ENCODE results near the gene TBKBP1.
A peak's percentile ranks its signal among the peaks of the same experiment; 100 is the strongest.
"Not testable (repeated sequence)": the region's sequence is repeated elsewhere in the genome, so short reads cannot be mapped to it uniquely, and the experiment has no call there.

Gene TBKBP1

GRCh38 chr17:47664624-47664941, 29.4 kb upstream of the TBKBP1 start:
- H3K4me3 Mint-ChIP-seq = no peak overlapping the region
- ATAC-seq (replicated peaks) (no peak), DNase-seq (no peak)
- peaks cover 92% of the 10 kb centered on the region for H3K36me3 Mint-ChIP-seq (ENCODE audit: insufficient read depth)
- no peaks in the 10 kb centered on the region for H3K27me3 Mint-ChIP-seq
- peak overlapping the region; percentile 3 to 73 for H3K27ac Mint-ChIP-seq
- no peaks in the 10 kb centered on the region for H3K9me3 Mint-ChIP-seq
- peaks cover 11 to 12% of the 10 kb centered on the region in 2 donors for H3K4me1 Mint-ChIP-seq (ENCODE audit: low read depth in 2 of 2)

- H3K4me1 Mint-ChIP-seq (ENCODE audit: low read depth in 2 of 2) = peaks cover 11 to 15% of the 10 kb centered on the region in 2 donors
- DNase-seq (no peak), ATAC-seq (replicated peaks) (no peak)
- H3K27me3 Mint-ChIP-seq = no peaks in the 10 kb centered on the region
- peaks cover 97% of the 10 kb centered on the region for H3K36me3 Mint-ChIP-seq (ENCODE audit: insufficient read depth)
- no peaks in the 10 kb centered on the region for H3K9me3 Mint-ChIP-seq
- H3K4me3 Mint-ChIP-seq = no peak overlapping the region
- H3K27ac Mint-ChIP-seq = no peak overlapping the region
Observed at GRCh38 chr17:47665655-47666054, 28.3 kb upstream of the TBKBP1 start.

DNA sequence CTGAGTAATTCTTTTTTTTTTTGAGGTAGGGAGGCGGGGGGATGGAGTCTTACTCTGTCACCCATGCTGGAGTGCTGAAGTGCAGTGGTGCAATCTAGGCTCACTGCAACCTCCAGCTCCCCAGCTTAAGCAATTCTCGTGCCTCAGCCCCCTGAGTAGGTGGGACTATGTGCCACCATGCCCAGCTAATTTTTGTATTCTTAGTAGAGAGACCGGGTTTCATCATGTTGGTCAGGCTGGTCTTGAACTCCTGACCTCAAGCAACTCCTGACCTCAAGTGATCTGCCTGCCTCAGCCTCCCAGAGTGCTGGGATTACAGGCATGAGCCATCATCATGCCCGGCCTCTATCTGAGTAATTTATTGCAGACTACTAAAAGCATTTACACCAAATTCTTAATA, 24.9 kb upstream of the TBKBP1 start:
- H3K27me3 Mint-ChIP-seq = no peaks in the 10 kb centered on the region
- H3K36me3 Mint-ChIP-seq (ENCODE audit: insufficient read depth) = peaks cover 97% of the 10 kb centered on the region
- H3K4me3 Mint-ChIP-seq = no peak overlapping the region

DNA sequence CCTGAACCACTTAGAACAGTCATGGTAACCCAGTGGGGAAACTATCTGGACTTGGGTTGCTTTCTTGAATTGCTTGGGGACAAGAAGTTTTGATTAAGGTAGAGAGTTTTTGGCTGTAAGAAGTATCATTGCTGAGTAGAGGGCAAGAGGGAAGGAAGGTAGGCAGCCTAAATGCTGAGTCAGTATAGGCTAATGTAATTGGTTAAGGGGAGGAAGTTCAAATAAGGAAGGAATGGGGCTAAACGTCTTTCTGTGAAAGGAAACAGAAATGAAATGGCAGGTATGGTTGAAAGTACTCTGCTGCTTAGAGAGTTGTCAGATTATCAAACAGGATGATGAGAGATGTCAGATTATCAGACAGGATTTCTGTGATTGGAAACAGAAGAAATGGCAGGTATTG, 23.9 kb upstream of the TBKBP1 start:
- H3K4me3 Mint-ChIP-seq = no peak overlapping the region
- DNase-seq (no peak), ATAC-seq (replicated peaks) (peak; percentile 53)
- H3K4me1 Mint-ChIP-seq (ENCODE audit: low read depth in 2 of 2) = peaks cover 5 to 8% of the 10 kb centered on the region in 2 donors
- no peaks in the 10 kb centered on the region for H3K9me3 Mint-ChIP-seq
- H3K36me3 Mint-ChIP-seq (ENCODE audit: insufficient read depth) = peaks cover 97% of the 10 kb centered on the region
- H3K27ac Mint-ChIP-seq = peak overlapping the region in 1 of 2 donors; percentile 59
- no peaks in the 10 kb centered on the region for H3K27me3 Mint-ChIP-seq

More for the DNA sequence above, 24.9 kb upstream of the TBKBP1 start:
- Mint-ChIP-seq H3K27ac (no peak overlapping the region), H3K9me3 (no peaks in the 10 kb centered on the region), H3K4me1 (ENCODE audit: low read depth in 2 of 2) (peaks cover 9 to 12% of the 10 kb centered on the region in 2 donors)
- DNase-seq (no peak), ATAC-seq (replicated peaks) (no peak)

- H3K36me3 Mint-ChIP-seq (ENCODE audit: insufficient read depth) = peaks cover 99% of the 10 kb centered on the region
- no peaks in the 10 kb centered on the region for H3K27me3 Mint-ChIP-seq
- no peak for DNase-seq
- H3K4me1 Mint-ChIP-seq (ENCODE audit: low read depth in 2 of 2) = peaks cover 3 to 8% of the 10 kb centered on the region in 2 donors
- H3K9me3 Mint-ChIP-seq = no peaks in the 10 kb centered on the region
- H3K4me3 Mint-ChIP-seq = no peak overlapping the region
- ATAC-seq (replicated peaks) = no peak
- peak overlapping the region in 1 of 2 donors; percentile 10 for H3K27ac Mint-ChIP-seq
Observed at GRCh38 chr17:47674499-47674898, 19.5 kb upstream of the TBKBP1 start.

DNA sequence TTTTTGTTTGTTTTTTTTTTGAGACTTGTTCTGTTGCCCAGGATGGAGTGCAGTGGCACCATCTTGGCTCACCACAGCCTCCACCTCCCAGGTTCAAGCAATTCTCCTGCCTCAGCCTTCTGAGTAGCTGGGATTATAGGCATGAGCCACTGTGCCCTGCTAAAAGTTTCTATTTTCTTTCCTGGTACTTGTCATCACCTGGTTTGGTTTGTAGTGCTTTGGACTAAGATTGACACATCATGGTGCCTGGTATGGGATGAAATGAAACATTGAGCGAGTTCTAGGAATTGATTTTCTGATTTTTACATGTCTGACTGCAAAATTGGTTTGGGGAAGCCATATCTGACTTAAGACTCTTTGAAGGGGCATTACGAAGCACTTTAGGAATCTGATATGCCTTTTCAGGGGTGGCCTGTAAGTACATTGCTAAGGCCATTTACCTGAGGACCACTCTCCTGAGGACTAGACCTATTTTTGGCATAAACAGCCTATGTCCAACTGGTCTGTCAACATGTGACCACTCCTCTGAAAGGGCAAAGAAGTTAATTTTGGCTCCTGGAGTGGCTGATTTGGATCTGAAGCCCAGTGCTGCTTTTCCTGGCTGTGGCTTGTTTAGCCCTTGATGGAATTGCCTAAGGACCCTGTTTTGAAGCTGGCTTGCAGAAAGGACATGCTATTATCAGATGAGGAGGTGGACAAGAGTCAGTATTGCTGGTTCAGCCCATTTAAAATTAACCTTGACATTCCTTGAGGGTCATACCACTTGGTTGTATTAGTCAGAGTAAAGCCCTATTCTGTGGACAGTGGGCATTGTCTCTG, 18.4 kb upstream of the TBKBP1 start:
- Mint-ChIP-seq H3K27me3 (no peaks in the 10 kb centered on the region), H3K4me3 (no peak overlapping the region), H3K27ac (peak overlapping the region in 1 of 2 donors; percentile 10), H3K9me3 (no peaks in the 10 kb centered on the region), H3K4me1 (ENCODE audit: low read depth in 2 of 2) (no peaks in the 10 kb centered on the region), H3K36me3 (ENCODE audit: insufficient read depth) (peaks cover 99% of the 10 kb centered on the region)
- no peak for ATAC-seq (replicated peaks)
- no peak for DNase-seq

GRCh38 chr17:47676199-47676472, 17.8 kb upstream of the TBKBP1 start:
- peak overlapping the region in 1 of 2 donors; percentile 10 for H3K27ac Mint-ChIP-seq
- no peaks in the 10 kb centered on the region for H3K27me3 Mint-ChIP-seq
- no peak overlapping the region for H3K4me3 Mint-ChIP-seq
- peaks cover 99% of the 10 kb centered on the region for H3K36me3 Mint-ChIP-seq (ENCODE audit: insufficient read depth)
- H3K9me3 Mint-ChIP-seq = no peaks in the 10 kb centered on the region
- no peaks in the 10 kb centered on the region for H3K4me1 Mint-ChIP-seq (ENCODE audit: low read depth in 2 of 2)
- DNase-seq (no peak), ATAC-seq (replicated peaks) (no peak)

- no peak for DNase-seq
- ATAC-seq (replicated peaks) = no peak
- peaks cover 100% of the 10 kb centered on the region for H3K36me3 Mint-ChIP-seq (ENCODE audit: insufficient read depth)
- no peak overlapping the region for H3K4me3 Mint-ChIP-seq
- H3K27ac Mint-ChIP-seq = no peak overlapping the region
- H3K9me3 Mint-ChIP-seq = no peaks in the 10 kb centered on the region
- no peaks in the 10 kb centered on the region for H3K4me1 Mint-ChIP-seq (ENCODE audit: low read depth in 2 of 2)
- H3K27me3 Mint-ChIP-seq = no peaks in the 10 kb centered on the region
Observed at GRCh38 chr17:47676510-47677165, 17.3 kb upstream of the TBKBP1 start.

- no peak overlapping the region for H3K4me3 Mint-ChIP-seq
- H3K36me3 Mint-ChIP-seq (ENCODE audit: insufficient read depth) = peaks cover 100% of the 10 kb centered on the region
- H3K27me3 Mint-ChIP-seq = no peaks in the 10 kb centered on the region
- DNase-seq (no peak), ATAC-seq (replicated peaks) (no peak)
- no peaks in the 10 kb centered on the region for H3K4me1 Mint-ChIP-seq (ENCODE audit: low read depth in 2 of 2)
- no peaks in the 10 kb centered on the region for H3K9me3 Mint-ChIP-seq
- H3K27ac Mint-ChIP-seq = no peak overlapping the region
Observed at GRCh38 chr17:47678196-47678595, 15.8 kb upstream of the TBKBP1 start.

GRCh38 chr17:47682138-47682537, 11.8 kb upstream of the TBKBP1 start:
- no peak overlapping the region for H3K4me3 Mint-ChIP-seq
- H3K36me3 Mint-ChIP-seq (ENCODE audit: insufficient read depth) = peaks cover 84% of the 10 kb centered on the region
- no peaks in the 10 kb centered on the region for H3K9me3 Mint-ChIP-seq
- DNase-seq = no peak
- peak overlapping the region in 1 of 2 donors; percentile 66 for H3K27ac Mint-ChIP-seq
- no peaks in the 10 kb centered on the region for H3K27me3 Mint-ChIP-seq
- no peaks in the 10 kb centered on the region for H3K4me1 Mint-ChIP-seq (ENCODE audit: low read depth in 2 of 2)
- ATAC-seq (replicated peaks) = no peak

DNA sequence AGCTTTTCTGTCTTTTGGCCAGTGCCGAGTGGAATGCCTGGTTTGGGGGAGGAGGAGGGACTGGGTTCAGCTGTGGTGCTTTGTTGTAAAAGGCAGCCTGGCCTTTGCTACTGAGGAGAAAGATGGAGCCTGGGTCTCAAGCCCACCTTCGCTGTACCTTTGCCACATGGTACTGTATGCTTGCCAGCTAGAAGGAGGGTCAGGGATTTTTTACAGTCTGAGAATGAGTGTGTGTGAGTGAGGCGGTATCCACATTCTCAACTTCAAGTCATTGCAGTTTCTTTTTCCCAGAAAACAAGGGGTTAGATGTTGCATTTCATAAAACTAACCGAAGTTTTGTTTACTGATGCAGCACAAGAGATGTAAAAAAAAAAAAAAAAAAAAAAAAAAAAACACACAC, 11.2 kb upstream of the TBKBP1 start:
- Mint-ChIP-seq H3K36me3 (ENCODE audit: insufficient read depth) (peaks cover 78% of the 10 kb centered on the region), H3K27ac (peak overlapping the region in 1 of 2 donors; percentile 66)
- not testable (repeated sequence) for H3K4me3 Mint-ChIP-seq; ATAC-seq (replicated peaks); H3K9me3 Mint-ChIP-seq; DNase-seq; H3K4me1 Mint-ChIP-seq (ENCODE audit: low read depth in 2 of 2); H3K27me3 Mint-ChIP-seq

DNA sequence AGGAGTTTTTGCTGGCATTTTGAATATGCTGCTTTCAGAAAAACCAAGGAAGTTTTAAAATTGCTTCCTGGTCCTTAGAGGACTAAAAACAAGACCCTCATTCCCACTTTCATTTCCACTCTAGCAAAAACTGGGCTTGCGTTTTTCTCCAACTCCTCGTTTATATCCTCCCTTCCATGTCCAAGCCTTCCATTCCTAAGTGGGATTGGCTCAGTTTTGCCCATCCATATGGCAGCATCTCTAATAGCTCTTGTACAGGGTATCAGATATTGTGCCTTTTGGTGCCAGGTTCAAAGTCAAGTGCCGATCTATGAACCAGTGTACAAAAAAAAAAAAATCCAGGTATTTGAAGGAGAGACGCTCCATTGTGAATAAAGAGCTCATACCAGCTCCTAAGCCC, 9.9 kb upstream of the TBKBP1 start:
- Mint-ChIP-seq H3K9me3 (no peaks in the 10 kb centered on the region), H3K27me3 (no peaks in the 10 kb centered on the region), H3K4me3 (no peak overlapping the region), H3K27ac (peak overlapping the region in 1 of 2 donors; percentile 19), H3K36me3 (ENCODE audit: insufficient read depth) (peaks cover 69% of the 10 kb centered on the region), H3K4me1 (ENCODE audit: low read depth in 2 of 2) (no peaks in the 10 kb centered on the region)
- ATAC-seq (replicated peaks) = no peak
- DNase-seq = no peak

DNA sequence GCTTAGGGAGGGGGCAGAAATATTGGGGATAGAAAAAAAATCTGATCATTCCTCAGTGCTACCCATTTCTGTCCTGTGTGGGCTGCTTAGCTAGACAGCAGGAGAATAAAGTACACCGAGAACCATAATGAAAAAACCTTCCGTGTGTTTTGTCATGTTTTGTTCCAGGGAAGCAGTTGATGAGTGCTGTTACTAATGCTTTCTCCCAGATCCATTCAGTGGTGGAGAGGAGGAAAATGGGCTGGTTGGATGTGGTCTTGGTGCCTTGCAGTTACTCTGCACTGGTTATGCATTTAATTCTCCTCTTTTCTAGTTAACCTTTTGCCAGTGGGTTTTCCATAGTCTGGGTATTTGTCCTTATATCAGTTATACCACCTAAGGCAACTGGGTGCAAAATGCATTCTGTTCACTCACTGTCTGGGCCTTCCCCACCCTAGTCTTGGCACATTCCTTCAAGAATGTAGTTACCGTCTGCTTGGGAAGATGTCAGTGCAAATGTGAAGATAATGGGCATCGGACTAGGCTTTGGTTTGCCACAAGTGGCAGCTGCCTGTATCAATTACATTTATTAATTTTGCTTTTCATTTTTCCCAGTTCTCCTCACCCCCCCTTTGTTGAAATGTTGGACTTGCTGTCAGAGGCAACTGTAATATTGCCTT, 9.3 kb upstream of the TBKBP1 start:
- Mint-ChIP-seq H3K27ac (no peak overlapping the region), H3K4me1 (ENCODE audit: low read depth in 2 of 2) (no peaks in the 10 kb centered on the region), H3K4me3 (no peak overlapping the region), H3K36me3 (ENCODE audit: insufficient read depth) (peaks cover 63% of the 10 kb centered on the region), H3K27me3 (no peaks in the 10 kb centered on the region), H3K9me3 (no peaks in the 10 kb centered on the region)
- DNase-seq (no peak), ATAC-seq (replicated peaks) (no peak)
